NCI-H2196 treated with DMSO at 0.1 percent for 48 hours (cell line): ENCODE data around the gene EXOSC10.

Experiments used
- DNase-seq: peaks from one replicate; lab custom pipeline; 2025; ENCODE audit not compliant: unreplicated experiment; lab: John Stamatoyannopoulos, UW

EXOSC10 gene

GRCh38 chr1:11099310-11100148 lies at the start of gene EXOSC10:
Gene EXOSC10 (minus strand): TSS chr1:11099869. CDS start chr1:11099831, 38 bp downstream.
- peak; percentile 63 for DNase-seq

GRCh38 chr1:11147197-11147770 lies 47.6 kb upstream of the EXOSC10 start:
- DNase-seq: no peak

DNA sequence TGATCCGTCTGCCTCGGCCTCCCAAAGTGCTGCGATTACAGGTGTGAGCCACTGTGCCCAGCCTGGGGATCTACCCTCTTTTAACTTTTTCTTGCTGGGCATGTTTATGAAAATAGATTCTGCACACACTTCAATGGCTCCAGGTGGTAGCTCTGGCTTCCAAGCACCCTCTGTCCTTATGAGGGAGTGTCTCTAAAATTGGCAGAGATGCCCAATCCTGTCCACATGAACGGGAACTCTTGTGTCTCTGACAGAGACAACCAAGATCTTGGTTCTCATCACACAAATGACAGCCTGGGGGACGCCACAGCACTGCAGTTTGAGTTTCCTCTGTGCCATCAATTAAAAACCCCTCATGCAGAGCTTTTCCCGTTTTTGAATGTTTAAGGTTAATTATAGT lies 46.1 kb upstream of the EXOSC10 start:
- no peak for DNase-seq

GRCh38 chr1:11144570-11145256 lies 45.0 kb upstream of the EXOSC10 start:
- DNase-seq: no peak

GRCh38 chr1:11143907-11144306 lies 44.2 kb upstream of the EXOSC10 start:
- DNase-seq: no peak

GRCh38 chr1:11143401-11143800 lies 43.7 kb upstream of the EXOSC10 start:
- DNase-seq: no peak

- DNase-seq: no peak
These were observed 43.1 kb upstream of the EXOSC10 start for GRCh38 chr1:11142618-11143391.

DNA sequence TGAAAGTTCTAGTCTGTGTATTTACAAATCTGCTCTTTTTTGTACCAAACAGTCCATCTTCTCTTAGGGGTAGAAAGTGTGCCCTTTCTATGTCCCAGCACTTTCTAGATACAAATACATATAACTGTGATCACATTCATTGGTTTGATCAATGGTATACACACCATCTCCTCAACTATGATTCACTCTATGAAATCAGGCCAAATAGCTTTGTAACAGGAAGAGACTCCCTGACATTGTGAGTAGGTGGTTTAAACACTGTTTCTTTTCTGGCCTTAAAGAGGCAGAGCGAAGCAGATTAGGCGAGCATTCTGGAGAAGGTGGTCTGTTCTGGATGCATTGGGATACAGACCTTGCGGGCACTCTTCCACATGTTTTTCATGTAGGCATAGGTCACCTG lies 39.3 kb upstream of the EXOSC10 start:
- DNase-seq: no peak

DNA sequence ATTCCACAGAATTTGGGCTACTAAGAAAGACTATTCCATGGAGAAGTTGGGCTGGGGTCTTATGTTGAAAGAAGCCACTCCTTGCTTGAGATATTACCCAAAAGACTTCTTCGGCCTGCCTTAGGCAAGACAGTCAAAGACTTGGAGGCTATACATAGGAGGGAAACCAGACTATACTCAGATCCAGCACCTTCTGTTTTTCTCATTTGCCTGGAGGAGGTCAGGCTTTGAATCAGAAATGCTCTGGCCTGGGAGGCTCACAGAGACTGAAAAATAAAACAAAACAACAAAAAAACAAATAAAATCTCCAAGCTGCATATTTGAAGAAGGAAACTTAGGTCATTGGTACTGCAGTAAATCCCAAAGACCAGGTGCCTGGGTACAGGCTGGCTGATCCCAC lies 38.4 kb upstream of the EXOSC10 start:
- DNase-seq: no peak

DNA sequence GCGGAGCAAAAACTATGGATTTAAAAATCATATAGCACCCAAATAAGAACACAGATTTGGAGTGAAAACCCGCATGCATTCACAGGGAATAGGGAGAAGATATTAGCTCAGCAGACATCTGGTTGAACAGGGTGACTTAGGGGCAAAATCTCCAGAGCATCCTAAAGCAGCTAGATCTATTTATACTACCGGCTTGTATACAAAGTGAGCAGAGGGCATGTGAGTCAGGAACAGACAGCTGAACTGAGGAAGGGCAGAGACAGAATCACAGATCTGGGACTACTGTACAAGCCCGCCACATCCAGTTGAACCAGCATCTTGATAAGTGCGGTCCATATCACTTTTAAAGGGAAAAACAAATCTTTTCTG lies 35.2 kb upstream of the EXOSC10 start:
- DNase-seq: no peak

DNA sequence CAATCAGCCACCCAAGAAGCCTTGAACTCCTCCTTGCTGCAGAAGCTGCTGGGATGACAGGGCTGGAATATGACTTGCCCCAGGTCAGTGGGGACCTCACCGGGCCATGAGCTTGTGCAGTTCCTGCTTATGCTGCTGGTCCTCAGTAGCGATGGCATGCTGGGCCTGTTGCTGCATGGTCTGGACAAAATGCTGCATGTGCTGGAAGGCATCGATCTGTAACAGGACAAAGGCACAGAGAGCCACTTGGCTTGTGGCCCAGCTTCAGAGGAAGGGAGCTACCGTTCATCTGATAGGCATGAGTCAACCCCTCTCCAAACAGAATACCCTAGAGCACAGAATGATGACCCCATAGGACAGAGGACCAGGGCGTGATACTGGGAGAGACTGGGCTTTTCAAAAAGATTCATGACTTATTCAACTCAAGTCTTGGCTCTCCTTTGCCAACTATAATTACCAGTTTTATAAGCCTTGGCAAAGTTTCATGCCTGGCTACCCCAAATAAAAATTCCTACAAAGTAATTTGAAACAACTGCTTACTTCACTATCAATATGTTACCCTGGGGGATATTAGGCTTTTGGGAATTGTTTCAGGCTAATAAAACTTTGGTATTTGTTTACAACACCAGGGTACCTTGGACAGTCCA lies 34.7 kb upstream of the EXOSC10 start:
- peak; percentile 47 for DNase-seq

DNA sequence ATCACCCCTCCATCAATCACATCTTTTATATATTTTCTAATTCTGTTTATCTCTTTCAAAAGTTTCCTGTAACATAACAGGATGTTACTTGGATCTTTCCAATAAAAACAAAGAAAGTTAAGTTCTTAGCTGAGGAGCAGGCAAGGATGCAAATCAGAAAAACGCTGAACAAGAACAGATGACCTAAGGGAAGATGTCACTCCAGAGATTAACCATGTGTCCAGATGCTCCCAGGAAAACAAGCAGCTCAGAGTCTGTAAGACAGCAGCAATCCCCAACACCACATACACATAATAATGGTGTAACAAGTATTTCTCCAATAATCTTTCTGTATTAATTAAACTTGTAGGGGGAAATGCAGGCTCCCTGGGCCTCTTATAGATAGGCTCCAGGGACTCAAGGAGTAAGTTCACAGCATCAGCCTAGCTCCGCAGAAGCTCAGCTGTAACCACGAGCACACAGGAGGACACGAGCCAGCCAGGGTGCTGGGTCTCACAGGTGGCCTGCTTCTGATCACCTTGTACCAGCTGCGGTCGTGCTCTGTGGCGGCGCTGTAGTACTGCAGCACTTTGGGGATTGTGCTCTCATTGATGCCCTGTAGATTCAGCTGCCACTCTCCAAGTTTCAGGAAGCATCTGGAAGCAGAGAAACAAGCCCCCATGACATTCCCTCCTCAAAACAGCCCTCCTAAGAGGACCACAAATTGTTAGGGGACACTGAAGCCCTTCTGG lies 33.1 kb upstream of the EXOSC10 start:
- no peak for DNase-seq

DNA sequence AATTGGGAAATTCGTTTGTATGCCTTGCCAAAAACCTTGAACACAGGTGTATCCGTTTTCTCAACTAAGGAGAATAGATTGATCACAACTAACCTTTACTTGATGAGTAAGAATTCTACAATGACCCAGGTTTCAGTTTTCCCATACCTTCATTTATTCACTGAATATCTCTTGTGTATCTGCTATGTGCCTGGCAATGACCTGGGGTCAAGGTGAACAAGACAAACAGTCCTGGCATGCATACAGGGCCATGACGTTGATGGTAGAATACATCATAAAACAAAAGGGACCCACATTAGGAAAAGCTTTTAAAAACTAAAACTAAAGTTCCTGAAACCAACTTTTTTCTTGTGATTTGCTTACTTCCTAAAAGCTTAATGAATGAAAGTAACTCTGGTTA lies 32.1 kb upstream of the EXOSC10 start:
- no peak for DNase-seq

DNA sequence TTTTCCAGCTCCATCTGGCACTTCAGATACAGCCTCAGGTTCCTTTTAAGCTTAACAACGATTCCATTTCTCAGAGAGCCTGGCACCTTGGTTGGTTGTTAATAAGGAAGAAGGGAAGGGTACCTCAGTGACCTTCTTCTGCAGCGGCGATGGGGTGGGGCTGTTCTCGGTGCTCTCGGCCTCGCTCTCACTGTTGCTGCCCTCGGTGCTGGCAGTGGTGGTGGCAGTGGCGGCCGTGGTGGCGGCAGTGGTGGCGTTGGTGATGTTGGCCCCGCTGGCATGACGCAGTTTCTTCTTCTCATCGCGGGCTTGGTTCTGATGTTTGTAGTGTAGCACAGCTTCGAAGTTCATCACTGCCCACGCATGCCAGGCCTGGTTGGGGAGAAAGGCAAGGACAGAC lies 30.7 kb upstream of the EXOSC10 start:
- DNase-seq: no peak

DNA sequence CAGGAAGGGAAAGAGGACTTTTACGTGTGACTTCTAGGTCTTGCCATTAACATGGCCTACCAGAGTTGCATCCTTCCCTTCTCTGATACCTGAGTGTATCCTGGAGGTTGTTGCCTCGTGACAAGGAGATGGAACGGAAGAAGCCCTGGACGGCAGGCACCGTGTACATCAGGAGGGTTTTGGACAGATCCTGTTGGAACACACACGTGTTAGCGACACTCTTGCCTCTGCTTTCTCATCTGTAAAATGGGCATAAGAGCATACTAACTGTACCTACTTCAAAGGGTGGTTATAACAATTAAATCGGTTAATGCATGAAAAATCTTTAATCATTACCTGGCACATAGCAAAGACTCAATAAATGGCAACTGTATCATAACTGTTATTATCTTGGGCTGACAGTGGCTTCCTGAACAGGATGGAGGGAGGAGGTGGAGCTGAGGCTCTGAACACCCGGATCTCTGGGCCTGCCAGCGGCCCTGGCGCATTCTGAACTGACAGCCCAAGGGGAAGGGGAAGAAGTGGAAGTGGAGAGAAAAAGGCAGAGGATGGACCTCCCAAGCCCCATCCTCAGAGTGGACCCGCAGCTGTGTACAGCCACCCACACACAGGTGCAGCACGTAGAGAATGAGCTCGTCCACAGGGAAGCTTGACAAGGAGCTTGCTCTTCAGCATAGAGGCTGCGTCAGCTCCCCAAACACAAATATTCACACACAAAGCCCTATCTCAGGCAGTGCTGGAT lies 30.2 kb upstream of the EXOSC10 start:
- no peak for DNase-seq

DNA sequence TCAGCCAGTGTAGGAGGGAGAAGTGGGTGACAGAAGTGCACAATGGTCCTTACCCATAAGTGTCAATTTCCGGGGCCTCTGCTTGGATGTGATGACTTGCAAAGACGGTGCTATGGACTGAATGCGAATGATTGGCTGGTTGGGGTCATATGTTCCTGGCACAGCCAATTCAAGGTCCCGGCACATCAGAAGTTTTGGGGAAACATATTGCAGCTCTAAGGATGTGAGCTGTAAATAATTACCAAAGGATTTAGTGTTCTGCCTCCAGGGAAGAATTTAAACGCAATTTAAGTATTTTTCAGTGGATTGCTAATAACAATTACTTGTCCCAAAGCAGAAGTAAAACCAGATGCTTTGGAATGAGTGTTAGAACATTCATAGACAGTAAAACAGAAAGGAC lies 26.9 kb upstream of the EXOSC10 start:
- DNase-seq: no peak

- DNase-seq: no peak
These were observed 26.3 kb upstream of the EXOSC10 start for GRCh38 chr1:11125931-11126330.

DNA sequence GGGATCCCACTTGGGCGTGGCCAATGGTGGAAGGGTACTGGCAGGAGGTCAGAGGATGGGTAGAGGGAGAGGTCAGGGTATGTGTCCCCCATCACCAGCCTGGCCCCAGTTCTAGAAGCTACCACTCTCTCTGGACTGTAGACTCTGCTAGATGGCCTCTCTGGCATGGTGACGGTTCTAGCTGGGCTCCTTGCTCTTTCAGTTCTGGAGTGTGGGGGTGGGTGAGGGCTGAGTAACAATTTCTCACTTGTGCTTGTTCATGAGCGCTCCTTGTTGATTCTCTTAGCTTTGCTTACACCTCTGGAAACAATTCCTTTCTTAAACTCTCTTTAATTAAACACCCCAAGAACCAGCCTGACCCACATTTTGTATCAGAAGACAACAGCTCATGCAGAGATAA lies 25.3 kb upstream of the EXOSC10 start:
- DNase-seq: no peak

GRCh38 chr1:11116318-11116717 lies 16.6 kb upstream of the EXOSC10 start:
- DNase-seq: no peak

- DNase-seq: no peak
These were observed 15.3 kb upstream of the EXOSC10 start for GRCh38 chr1:11114966-11115365.
